22Rv1 (cell line): Measurements from ENCODE around the gene WDR27.

Experiments
- CTCF ChIP-seq: fragments of 450-650 bp; IDR thresholded peaks from 2 replicates; pipeline ENCODE4 v1.5.1; 2017; ENCODE audit warnings: mild to moderate bottlenecking
- ZFX ChIP-seq: fragments of 450-650 bp; IDR thresholded peaks from 2 replicates; pipeline ENCODE4 v1.6.1; 2017; ENCODE audit warnings: antibody characterized with exemption, borderline replicate concordance

DNA sequence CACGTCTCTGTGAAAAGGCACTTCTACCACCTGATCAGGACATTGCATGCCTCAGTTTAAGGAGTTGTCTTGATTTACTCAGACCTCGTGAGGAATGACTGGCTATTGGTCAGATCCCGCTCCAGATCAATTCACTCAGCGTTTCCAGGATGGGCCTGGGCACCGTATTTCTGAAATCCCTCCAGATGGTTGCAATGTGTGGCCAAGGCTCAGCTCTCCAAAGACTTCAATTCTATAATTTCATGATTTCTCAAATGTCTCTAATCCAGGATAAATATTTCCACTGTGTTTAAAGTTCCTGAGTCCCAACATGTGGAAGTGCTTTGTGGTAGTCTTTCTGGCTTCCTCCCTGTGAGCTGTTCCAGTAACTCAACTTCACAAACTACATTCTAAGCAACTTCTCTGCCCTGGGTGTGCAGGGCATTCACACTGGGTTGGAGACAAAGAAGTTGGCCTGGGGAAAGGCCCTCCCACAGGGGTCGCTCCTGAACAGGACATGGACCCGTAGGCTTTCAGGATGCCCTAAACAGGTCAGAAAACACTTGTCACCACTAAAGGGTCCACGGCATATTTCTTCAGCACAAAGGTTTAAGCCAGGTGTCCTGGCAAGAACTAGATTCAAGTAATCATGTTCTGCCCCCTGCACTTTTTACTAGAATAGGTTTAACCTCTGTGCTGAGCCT, 212.1 kb downstream of the WDR27 start:
- TF ChIP-seq CTCF (no peak), ZFX (no peak)
